GM19395 (cell line): ENCODE measurements around the gene DNAJB11.
"Not testable (repeated sequence)": the region's sequence is repeated elsewhere in the genome, so short reads cannot be mapped to it uniquely, and the experiment has no call there.

Experiments
- ATAC-seq: cut with Tn5 transposase; IDR thresholded peaks from one replicate; pipeline ENCODE4 v1.9.1; 2021; ENCODE audit warnings: mild to moderate bottlenecking, moderate library complexity; ENCODE audit not compliant: unreplicated experiment

Gene DNAJB11

DNA sequence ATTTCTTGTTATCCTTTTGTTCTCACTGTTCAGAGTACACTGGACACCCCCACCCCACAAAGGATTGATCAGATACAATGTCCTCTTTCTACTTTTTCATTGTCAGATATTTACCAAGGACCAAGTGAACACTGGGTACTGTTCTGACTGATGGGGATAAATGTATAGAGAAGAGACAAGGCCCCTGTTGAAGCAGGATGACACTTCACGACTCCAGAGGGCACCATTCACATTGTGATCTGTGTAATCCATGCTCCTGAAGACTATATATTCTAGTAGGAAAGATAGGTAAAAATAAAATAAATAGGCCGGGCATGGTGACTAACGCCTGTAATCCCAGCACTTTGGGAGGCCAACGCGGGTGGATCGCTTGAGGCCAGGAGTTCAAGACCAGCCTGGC, 19.1 kb upstream of the DNAJB11 start:
- ATAC-seq, result no peak

- ATAC-seq, result no peak
Observed at GRCh38 chr3:186552408-186553031, 18.0 kb upstream of the DNAJB11 start.

GRCh38 chr3:186564586-186564985, 5.9 kb upstream of the DNAJB11 start:
- no peak for ATAC-seq

DNA sequence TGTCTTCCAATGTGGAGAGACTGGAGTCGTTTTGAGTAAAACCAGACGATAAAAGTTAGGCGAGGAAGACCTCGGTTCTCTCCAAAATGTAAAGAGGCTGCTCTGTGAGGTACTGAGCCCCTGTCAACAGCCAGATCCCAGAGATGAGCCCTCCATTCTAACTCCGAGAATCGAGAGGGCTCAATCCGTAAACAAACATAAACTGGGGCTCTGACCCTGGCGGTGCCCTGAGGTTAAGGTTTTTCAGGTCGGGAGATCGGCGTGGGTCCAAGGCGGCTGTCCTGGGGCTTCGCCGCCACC, 3.8 kb upstream of the DNAJB11 start:
- ATAC-seq, result peak; percentile 5

DNA sequence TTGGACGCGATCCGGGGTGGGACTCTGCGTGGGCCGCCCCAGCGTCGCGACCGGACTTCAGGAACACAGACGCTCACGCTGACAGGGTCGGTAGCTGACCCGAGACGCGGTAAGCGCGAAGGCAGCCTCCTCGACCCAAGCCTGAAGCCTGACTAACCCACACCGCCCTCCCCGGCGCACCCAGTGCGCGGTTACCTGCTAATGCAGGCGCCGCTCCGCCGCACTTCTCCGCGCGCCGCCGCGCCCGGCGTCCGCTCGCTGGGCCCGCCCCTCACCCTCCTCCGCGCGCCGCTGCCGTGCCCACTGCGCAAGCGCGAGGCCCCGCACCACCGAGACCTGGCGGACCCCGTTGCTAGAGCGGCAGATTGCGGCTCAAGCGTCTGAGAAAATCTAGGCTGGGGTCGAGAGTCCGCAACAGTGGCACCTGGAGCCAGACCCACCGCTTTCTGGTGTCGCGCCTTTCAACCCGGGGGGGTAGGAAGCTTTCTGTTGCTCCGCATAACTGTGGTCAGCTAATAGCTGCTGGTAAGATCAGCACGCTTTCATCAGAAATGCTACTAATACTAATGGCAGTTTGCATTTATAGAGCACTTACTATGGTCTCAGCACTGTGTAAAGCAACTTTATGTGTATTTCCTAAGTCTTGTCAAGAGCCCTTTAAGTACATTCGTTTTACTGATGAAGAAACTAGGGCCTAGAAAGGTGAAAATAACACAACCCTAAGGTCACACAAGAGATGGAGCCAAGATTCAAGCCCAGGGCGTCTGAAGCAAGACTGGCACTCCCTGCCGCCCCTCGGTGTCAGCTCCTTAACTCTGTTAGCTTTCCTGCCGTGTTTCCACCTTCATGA, 3.2 kb upstream of the DNAJB11 start, which contains the start of gene TBCCD1:
TSS of gene TBCCD1 (minus strand) at position 268 of the 850 bp plus-strand sequence. CDS start 3,010 bp downstream, outside the sequence.
- ATAC-seq, result peak; percentile 49

GRCh38 chr3:186569361-186569760, 1.2 kb upstream of the DNAJB11 start:
- not testable (repeated sequence) for ATAC-seq

GRCh38 chr3:186569779-186570095, 783 bp upstream of the DNAJB11 start:
- no peak for ATAC-seq

- no peak for ATAC-seq
Observed at GRCh38 chr3:186570941-186571643, 572 bp downstream of the DNAJB11 start.

GRCh38 chr3:186571644-186572013, 1.1 kb downstream of the DNAJB11 start:
- ATAC-seq, result no peak

DNA sequence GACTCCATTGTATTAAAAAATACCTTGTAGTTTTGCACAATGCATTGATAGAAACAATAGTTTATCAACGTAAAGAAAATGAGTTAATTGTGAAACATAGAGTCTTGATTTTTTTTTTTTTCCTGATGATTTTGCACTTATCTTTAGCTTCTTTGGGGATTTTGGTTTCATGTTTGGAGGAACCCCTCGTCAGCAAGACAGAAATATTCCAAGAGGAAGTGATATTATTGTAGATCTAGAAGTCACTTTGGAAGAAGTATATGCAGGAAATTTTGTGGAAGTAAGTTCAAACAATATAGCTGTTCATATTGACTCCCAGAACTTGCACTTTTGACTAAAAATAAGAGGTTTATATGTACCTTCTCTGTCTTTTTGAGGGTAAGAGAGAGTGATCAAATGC, 7.0 kb downstream of the DNAJB11 start:
- ATAC-seq, result no peak

DNA sequence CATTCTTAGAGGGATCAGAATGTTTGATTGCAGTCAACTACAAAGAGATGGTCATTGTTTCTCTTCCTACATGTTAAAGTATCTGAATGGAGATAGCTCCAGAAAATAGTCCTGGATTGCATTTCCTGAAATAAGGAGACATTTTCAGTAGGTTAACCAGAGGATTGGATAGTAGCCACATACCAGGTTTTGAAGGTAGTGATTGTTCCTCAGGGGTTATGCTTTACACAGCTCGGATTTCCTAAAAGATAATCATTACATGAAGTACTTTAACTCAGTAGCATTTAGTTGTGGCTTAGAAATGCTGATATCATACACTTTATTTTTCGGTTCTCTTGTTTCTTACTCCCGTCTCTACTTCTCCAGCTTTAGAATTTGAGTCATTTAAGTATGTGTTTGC, 10.3 kb downstream of the DNAJB11 start:
- ATAC-seq, result no peak

GRCh38 chr3:186582541-186582940, 12.0 kb downstream of the DNAJB11 start:
- no peak for ATAC-seq

GRCh38 chr3:186583831-186584230, 13.3 kb downstream of the DNAJB11 start:
- ATAC-seq, result no peak

DNA sequence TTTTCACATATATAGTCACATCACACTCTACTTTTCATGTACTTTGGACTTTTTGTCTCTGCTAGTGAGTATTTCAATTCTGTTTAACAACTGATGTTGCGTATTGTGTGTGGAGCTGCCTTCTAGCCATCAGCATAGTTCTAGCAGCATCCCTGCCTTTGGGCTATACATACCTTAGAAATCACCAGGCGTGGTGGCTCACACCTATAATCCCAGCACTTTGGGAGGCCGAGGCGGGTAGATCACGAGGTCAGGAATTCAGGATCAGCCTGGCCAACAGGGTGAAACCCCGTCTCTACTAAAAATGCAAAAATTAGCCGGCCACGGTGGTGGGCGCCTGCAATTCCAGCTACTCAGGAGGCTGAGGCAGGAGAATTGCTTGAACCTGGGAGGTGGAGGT, 15.7 kb downstream of the DNAJB11 start:
- ATAC-seq, result not testable (repeated sequence)

DNA sequence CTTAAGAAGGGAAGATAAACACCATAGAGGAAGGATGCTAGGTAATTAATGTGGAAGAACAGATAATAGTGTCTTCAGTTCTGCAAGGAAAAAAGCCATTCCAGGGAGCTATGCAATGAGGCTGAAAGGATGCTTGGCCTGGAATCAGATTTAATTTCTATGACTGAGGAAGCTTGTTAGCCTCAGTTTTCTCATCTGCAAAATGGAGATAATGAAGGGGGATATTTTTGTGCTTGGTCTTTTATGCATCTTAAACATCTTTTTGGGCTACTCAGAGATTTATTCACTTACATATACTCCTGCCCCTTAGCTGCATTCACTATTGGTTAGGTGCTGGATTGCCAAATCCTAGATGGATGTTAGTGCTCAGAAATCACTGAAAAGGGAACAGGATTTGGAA, 16.7 kb downstream of the DNAJB11 start:
- no peak for ATAC-seq

DNA sequence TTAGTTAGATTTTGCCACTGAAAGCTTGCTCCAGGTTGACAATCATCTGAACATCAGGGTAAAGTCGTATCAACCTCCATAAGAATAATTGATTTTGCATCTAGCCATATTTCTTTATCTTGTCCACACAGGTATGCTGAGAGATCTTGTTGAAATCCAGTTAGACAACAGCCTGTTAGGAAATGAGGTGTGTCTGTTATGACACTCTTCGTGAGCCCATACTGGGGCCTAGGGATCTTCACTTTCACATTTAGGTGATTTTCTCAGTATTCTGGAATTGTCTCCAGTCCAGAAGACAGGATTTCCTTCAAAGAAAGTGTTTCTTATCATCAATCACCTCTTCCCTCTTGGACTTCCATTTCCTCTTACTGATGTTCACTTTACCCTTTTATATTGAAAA, 18.1 kb downstream of the DNAJB11 start:
- ATAC-seq, result no peak

DNA sequence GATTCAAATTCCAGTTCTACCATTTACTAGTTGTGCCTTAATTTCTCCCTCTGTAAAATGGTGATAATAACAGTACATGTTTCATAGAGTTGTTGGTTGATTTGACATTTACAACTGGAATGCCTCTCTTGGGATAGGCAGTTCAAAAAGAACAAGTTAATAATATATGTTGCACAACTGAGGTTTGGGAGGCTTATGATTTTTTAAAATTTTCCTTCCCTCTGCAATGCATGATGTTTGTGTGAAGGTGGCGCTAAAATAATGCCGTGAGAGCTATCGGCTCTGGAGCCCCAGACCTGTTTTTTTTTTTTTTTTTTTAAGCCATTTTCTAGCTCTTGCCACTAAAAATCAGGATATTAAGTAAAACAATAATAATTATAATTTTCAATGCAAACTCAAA, 18.6 kb downstream of the DNAJB11 start:
- ATAC-seq, result no peak

DNA sequence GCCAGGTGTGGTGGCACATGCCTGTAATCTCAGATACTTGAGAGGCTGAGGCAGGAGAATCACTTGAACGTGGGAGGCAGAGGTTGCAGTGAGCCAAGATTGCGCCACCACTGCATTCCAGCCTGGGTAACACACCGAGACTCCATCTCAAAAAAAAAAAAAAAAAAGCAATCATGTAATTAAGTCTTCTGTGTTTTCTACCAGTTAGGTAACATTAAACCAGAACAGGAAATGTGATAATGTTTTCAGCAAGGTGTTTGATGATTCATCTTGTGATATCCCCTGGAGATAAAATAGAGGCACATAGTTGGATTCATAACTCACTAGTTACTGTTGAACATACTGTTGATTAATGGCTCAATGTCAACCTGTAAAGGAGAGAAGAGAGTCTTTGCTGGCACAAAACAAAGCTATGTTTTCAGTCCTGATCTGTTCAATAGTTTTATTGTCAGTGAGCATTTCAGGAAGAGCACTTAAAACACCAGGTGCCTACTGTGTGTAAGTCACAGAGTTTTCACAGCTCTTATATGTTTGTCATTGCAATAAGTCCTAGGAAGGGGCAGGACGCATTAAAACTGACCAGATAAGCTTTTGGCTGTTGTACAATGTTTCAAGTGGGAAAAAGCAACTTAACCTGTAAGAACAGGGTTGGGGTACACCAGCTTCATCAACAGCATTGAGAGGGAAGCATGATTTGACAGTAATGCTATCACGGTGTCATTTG, 19.5 kb downstream of the DNAJB11 start:
- ATAC-seq, result no peak

DNA sequence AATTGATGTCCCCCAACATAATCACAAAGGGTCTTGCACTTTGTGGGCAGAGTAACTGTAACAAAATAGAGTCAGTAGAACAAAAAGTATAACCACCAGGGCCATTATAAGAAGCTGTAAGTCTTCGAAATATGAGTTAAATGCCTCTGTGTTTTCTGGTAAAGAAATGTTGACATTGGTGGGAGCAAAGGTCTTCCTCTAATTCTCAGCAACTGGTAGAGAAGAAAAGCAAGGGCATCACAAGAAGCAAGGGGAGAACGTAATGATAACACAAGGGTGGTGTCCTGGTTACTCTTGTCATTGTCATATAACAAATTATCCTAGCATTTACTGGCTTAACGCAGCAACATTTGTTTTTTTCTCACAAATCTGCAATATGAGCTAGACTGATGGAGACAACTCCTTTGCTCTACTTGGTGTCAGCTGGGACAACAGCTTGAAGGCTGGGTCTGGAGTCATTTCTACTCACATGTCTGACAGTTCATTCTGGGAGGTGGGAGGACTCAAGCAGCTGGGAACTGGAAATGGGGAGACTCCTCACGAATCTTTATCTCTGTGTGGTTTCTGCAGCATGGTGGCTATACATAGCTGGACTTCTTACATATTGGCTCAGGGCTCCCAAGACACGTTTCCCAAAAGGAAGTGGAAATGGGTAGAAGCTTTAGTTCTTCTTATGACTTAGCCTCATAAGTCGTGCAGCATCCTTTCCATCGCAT, 20.2 kb downstream of the DNAJB11 start:
- no peak for ATAC-seq

DNA sequence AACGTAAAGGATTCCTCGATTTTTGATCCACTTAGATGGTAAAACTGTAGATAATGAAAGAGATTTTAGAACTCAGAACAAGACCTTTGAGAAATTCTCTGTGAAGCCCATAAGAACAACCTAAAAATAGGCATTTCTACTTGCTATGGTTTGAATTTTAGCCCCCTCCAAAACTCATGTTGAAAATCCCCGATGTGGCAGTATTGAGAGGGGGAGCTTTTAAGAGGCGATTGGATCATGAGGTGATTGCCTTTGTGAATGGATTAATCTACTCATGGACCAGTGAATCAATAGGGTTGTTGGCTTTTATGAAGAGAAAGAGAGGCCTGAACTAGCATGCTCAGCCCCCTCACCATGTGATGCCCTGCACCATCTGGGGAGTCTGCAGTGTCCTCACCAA, 22.2 kb downstream of the DNAJB11 start:
- no peak for ATAC-seq

- no peak for ATAC-seq
Observed at GRCh38 chr3:186593862-186594261, 23.3 kb downstream of the DNAJB11 start.
